Measurements from ENCODE around the gene OR1D5.

GRCh38 chr17:3048727-3049471 is 14.5 kb downstream of the OR1D5 start:
- TF ChIP-seq EZH2 (IDR thresholded peaks at IDR 0.05; ENCODE audit: borderline replicate concordance, low read length) = no peak
- no peak for TF ChIP-seq CTCF (IDR thresholded peaks at IDR 0.05; ENCODE audit: low read length)

Data from OCI-LY1 (cell line).